ENCODE measurements around the gene ANKRD40.

Gene ANKRD40

GRCh38 chr17:50731575-50732460 lies 24.1 kb upstream of the ANKRD40 start:
- no peak for TF ChIP-seq CTCF (IDR thresholded peaks at IDR 0.05)

GRCh38 chr17:50728881-50729765 lies 21.4 kb upstream of the ANKRD40 start:
- TF ChIP-seq CTCF (IDR thresholded peaks at IDR 0.05) = no peak

DNA sequence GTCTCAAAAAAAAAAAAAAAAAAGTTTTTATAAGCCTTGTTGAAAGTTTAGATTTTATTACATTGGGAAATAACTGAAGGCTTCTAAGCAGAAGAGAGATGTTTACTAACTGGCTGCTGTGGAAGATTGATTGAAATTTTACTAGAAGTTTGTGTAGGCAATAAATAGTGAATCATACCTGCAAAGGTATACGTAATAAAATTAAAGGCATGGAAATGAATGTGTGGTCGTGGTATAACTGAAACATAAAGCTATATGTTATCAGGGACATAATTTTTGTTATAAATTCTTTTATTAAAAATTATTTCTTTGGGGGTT lies 20.4 kb upstream of the ANKRD40 start:
- no peak for TF ChIP-seq CTCF (IDR thresholded peaks at IDR 0.05)

DNA sequence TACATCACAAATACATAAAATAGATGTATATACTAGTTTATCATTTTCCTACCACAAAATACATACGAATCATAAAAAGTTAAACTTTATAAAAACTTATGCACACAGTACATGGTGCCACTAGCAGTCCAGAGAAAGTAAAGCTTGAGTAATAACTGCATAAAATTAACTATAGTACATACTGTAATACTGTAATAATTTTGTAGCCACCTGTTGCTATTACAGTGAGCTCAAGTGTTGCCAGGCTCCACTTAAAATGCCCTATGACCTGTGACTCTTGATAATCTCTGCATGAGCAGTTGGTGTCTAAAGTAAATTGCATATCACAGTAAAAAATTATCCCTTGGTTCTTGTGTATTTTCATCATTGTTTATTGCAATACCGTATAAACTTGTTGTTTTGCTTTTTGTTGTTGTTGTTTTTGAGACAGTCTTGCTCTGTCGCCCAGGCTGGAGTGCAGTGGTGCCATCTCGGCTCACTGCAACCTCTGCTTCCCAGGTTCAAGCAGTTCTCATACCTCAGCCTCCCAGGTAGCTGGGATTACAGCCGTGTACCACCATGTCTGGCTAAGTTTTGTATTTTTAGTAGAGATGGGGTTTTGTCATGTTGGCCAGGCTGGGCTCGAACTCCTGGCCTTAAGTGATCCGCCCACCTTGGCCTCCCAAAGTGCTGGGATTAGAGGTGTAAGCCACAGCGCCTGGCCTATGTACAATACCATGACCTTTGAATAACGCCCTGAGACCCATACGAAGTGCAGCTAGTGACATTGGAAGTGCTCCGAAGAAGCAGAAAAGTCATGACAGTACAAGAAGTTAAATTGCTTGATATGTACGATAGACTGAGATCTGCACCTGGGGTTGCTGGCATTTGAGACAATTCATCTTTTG lies 18.3 kb upstream of the ANKRD40 start:
- TF ChIP-seq CTCF (IDR thresholded peaks at IDR 0.05) = no peak

DNA sequence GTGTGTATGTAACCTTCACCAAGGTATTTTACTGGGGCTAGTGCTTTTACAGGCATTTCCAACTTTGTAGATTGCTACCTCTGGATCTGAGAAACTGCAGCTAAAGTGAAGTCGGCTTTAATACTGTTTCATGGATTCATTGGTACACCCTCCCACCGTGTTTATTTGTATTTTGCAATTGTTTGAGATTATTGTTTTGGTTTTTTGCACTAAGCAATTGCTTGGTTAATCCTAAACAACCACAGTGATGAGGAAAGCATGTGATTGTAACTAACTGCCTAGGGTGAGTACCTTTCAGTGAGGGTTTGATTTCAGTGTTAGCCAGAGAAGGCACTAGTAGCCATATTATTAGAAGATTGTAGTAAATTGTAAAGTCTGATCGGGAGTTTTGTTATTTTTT lies 15.0 kb upstream of the ANKRD40 start:
- TF ChIP-seq CTCF (IDR thresholded peaks at IDR 0.05) = no peak

DNA sequence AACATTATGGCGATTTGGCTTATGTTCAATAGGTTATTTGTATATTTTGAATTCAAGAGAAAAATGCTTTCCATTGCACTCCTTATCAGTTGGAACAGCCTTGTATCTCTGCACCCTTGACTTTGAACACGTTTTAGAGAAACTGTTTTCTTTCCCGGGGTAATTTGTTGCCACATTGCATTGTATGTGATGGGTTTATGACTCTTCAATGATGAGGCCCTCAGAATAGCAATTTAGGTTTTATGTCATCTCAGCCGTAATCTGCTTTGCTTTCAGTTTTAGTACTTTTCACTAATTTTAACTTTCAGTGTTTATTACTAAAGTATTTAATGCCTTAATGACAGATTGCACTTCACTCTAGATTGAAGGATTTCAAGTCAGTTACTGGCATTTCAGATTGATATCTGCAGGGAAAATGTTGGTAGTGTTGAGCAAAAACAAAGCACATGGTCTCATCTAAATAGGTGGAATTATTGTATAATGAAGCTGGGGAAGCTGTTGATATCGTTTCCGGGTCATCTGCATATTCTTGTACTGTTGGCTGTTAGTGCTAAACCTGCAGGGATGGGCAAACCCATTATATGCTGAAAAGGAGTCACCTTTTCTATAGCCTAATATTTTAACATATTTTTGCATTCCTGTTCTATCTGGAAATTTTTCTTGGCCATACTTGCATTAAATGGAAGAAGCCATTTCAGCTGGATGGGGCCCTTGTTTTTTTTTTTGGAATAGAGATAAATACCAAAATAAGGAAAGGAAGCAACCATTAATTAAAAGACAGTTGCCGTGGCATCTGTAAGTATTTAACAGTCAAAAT lies 13.7 kb upstream of the ANKRD40 start:
- no peak for TF ChIP-seq CTCF (IDR thresholded peaks at IDR 0.05)

Measured in LNCAP (cell line).